HG02884 (cell line): ENCODE data around the gene PLCB4.

ENCODE experiments used
- ATAC-seq: cut with Tn5 transposase; IDR thresholded peaks from one replicate; pipeline ENCODE4 v1.9.1; 2021; ENCODE audit warnings: mild to moderate bottlenecking, moderate library complexity; ENCODE audit not compliant: unreplicated experiment

PLCB4 gene

DNA sequence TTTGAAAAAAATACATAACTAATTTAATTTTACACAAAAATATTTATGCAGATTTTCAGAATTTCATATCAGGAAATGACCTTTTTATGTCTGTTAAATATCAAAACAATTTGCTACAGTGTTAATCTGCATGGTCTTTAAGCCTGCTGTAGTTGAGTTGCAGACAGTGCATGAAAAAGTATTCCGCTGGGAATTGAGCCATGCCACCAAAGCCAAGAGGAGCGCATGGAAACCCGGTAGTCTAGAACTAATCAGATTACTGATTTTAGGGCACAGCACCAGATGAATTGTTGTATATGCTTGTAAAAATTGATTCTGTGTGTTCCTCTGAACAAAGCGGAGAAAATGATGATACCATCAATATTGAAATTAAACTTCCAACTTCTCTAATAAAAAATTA is 411.2 kb downstream of the PLCB4 start:
- ATAC-seq, result no peak

DNA sequence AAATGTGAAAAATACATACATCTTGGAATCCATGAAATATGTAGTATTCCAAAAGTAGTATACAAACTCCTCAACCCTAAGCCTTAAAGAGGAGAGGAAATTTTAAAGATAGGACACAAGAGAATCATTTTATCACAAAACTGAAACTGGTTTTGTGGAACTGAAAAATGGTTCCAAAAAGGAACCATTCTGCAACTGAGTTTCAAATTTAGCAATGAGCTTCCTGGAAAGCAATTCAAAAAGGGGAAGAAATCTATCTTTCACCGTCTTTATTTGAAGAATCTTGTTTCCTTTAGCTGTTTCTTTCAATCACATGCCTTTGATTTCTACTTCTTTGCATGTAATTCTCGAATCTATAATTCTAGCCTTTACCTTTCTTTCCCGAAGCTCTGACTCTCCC is 413.3 kb downstream of the PLCB4 start:
- no peak for ATAC-seq

GRCh38 chr20:9483131-9483530 is 414.2 kb downstream of the PLCB4 start:
- no peak for ATAC-seq

GRCh38 chr20:9485614-9486340 is 416.9 kb downstream of the PLCB4 start:
- no peak for ATAC-seq

GRCh38 chr20:9487231-9487630 is 418.3 kb downstream of the PLCB4 start:
- ATAC-seq, result no peak

- no peak for ATAC-seq
Measured at GRCh38 chr20:9488063-9488462, 419.2 kb downstream of the PLCB4 start.

DNA sequence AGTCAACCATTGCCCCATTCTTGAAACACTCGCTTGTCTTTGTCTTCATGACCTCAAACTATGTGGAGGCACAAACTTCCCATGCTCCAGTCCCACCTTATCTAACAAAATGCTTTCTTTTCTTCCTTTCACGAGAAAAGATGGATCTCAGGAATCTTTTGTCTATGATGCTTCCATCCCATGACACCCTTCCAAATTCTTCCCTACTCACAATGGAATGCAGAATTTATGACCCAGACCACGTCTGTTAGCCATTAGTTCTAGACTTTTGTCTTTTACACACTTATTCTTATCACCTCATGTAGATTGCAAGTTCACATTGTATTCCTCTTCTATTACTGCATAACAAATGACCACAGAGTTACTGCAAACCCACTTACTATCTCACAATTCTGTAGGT is 421.3 kb downstream of the PLCB4 start:
- no peak for ATAC-seq

GRCh38 chr20:9490631-9491030 is 421.7 kb downstream of the PLCB4 start:
- ATAC-seq, result no peak

DNA sequence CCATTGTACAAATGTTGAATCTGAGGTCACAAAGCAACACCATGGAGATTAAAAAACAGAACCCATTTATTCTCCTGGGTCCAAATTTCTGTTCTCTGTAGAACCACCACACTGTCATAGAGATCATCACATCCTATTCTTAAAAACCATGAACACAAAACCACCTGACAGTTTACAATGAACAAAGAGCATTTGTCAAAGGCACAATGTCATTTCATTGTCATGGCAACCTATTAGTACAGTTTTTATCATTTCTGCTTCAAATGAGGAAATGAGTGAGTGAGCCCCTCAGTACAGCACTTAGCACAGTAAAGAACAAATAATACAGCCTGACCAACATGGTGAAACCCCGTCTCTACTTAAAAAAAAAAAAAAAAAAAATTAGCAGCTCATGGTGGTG is 422.4 kb downstream of the PLCB4 start:
- ATAC-seq, result no peak

- no peak for ATAC-seq
Measured at GRCh38 chr20:9492067-9492466, 423.2 kb downstream of the PLCB4 start.

DNA sequence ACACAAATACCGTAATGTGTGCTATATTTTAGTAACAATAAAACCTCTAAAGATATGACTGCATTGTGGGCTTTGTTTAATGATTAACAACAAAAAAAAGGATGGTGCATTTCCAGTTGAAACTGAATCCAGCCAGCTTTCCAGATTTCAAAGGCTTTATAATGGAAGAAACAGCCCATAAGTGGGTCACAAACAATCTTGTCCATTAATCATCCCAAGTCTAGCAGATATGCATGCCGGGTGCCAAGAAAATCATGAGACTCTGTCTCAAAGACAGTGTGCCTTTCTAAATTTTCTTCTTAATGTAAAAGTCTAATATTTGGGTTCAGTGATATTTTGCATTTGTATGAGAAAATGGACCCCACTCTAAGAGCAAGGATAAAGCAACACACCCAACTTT is 424.9 kb downstream of the PLCB4 start:
- ATAC-seq, result no peak

GRCh38 chr20:9495701-9496100 is 426.8 kb downstream of the PLCB4 start:
- no peak for ATAC-seq

- no peak for ATAC-seq
Measured at GRCh38 chr20:9496155-9496554, 427.3 kb downstream of the PLCB4 start.

DNA sequence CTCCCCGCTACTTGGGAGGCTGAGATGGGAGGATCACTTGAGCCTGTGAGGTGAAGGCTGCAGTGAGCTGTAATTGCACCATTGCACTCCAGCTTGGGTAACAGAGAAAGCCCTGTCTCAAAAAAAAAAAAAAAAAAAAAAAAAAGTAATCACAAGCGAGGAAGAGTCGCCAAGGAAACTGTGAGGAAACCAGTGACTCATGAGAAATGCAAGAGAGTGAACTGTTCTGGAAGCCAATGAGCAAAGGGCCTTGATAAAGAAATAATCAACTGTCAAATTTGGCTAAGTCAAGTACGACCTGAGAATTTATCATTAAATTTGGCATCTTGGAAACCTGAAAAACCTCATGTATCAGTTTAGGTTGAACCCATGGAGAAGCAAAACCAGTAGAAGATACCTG is 429.4 kb downstream of the PLCB4 start:
- ATAC-seq, result no peak

- ATAC-seq, result no peak
Measured at GRCh38 chr20:9499126-9499899, 430.4 kb downstream of the PLCB4 start.

GRCh38 chr20:9500121-9500520 is 431.2 kb downstream of the PLCB4 start:
- ATAC-seq, result peak; percentile 72

DNA sequence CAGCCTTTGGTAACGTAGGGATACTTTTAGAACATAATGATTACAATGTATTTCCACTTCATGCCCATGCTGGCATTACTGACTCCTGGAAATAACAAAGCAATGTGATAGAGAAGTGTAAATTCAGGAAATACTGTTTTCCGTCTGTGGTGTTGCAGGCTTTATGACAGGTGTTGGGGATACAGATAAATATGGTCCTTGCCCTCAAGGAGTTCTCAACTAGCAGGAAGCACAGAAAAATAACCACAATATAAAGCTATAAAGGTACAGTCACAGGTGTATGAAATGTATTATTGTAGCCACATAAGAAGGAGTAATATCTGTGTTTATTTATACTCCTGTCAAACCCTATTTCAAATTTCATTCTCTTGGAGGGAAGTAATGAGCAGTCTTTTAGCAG is 432.6 kb downstream of the PLCB4 start:
- no peak for ATAC-seq

DNA sequence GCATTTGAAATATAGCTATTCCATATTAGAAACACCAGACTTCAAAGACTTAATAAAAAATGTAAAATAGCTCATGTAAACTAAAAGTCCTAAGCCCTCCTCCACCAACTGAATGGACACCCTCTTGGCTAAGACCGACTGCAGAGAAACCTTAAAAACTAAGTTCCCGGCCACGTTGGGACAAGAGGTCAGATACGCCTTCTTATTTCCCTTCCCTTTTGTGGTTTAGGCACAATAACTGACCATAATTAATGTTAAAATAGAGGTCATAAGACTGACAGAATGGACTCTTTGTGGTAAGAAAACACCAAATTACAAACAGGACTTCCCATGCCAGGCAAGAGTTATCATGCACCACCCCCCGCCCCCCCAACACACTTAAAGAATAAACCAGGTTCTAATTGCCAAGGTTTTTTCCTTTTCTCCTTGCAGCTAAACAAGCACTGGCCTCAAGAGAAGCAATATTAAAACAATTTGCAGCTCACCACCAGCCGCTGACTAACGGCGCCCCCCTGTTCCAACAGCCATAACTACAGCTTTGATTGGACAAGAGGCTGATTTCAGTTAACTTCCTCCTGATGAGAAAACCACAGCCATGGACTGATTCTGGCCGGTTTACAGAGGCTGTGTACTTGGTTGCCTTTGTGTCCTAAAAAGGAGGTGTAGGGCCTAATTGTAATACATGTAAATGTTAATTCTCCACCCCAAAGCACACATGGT is 434.8 kb downstream of the PLCB4 start:
- no peak for ATAC-seq

DNA sequence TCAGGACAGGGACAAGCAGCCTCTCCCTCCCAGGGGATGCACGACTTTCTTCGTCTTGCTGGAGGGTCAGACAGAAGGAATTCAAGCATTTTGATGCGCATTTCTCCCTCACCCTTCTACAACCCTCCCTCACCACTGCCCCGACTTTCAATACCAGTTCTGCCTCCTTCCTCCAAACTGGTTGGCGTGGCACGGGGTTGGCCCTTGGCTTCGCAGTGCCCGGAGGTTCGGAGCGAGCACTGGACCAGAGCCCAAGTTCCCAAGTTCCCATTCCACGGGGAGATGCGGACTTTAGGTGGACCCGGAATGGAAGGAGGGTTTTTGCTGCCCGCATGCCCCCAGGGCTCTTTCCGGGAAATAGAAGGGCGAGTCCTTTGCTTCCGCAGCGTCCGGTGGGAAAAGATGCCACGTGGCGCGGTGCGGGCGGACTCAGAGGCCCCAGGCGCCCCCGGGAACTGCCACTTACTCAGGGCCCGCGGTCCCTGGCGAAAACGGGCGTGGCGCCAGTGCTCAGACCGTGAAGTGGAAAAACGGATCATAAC is 437.5 kb downstream of the PLCB4 start:
- ATAC-seq, result no peak

DNA sequence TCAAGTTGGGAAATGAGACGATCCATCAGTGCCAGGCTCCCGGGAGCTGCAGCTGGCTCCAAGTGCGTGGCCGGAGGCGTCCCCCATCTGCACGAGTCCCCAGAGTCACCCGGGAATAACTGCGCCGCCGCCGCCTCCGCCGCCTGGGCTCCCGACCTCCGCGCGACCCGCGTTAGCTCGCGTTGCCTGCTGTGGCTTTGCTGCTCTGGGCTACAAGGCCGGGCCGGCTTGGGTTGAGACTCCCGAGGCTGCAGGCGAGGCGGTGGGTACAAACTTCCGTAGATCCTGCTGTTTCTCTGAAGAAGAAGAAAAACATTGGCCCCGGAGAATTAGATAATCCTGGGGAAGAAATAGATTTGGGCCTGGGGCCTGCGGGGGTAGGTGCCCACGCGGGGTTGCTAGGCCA is 438.1 kb downstream of the PLCB4 start:
- ATAC-seq, result no peak

DNA sequence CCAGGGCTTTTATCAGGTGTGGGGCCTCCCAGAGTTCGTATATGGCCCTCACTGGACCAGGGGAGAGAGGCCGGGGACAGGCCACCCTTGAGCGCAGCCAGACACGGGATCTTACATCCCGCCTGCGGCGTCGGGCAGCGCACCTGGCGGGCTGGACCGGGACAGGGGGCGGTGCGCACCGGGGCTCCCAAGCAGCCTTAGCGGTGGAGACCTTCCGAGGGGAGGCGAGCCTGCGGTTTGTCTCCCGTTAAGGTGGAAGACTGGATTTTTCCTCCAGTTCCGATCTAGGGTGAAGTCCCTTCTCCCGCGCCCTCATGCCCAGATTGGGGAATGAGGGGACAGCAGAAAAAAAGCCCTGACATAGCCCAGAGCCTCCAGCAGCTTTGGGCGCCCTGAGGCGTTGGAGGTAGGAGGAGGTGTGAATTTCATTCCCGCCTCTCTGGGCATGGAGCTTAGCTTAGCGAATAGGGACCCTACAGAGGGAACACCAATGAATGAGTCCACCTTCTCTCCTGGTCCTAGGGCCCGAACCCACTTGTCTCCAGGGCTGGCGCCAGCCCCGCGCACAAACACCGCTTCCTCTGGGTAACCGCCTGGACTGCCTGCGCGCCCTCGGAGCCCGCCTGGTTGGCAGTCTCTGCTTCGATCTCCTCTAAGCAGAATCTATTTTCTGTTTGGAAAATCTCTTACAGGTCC is 438.8 kb downstream of the PLCB4 start:
- no peak for ATAC-seq
